BLaER1 (cell line): ENCODE measurements around the gene ATG4C.

Experiments
- H3K27ac ChIP-seq: shearing (Covaris generic); formaldehyde crosslinking; 2 replicates; pipeline ENCODE4 v1.8.1; 2022
- H3K27me3 ChIP-seq: shearing (Covaris generic); formaldehyde crosslinking; 2 replicates; pipeline ENCODE4 v1.8.1; 2022
- H3K36me3 ChIP-seq: shearing (Covaris generic); formaldehyde crosslinking; 2 replicates; pipeline ENCODE4 v1.8.1; 2022
- H3K4me1 ChIP-seq: shearing (Covaris generic); formaldehyde crosslinking; 2 replicates; pipeline ENCODE4 v1.8.1; 2022
- H3K4me2 ChIP-seq: shearing (Covaris generic); formaldehyde crosslinking; 2 replicates; pipeline ENCODE4 v1.8.1; 2022
- H3K4me3 ChIP-seq: shearing (Covaris generic); formaldehyde crosslinking; 2 replicates; pipeline ENCODE4 v1.8.1; 2022
- H3K9ac ChIP-seq: shearing (Covaris generic); formaldehyde crosslinking; 2 replicates; pipeline ENCODE4 v1.8.1; 2022
- H3K9me3 ChIP-seq: shearing (Covaris generic); formaldehyde crosslinking; 2 replicates; pipeline ENCODE4 v1.8.1; 2022
- H4K20me1 ChIP-seq: shearing (Covaris generic); formaldehyde crosslinking; 2 replicates; pipeline ENCODE4 v1.8.1; 2022
- Cebpa-rat ChIP-seq: shearing (Covaris generic); IDR thresholded peaks from 2 replicates; pipeline ENCODE4 v1.8.1; 2022

The ATG4C gene

DNA sequence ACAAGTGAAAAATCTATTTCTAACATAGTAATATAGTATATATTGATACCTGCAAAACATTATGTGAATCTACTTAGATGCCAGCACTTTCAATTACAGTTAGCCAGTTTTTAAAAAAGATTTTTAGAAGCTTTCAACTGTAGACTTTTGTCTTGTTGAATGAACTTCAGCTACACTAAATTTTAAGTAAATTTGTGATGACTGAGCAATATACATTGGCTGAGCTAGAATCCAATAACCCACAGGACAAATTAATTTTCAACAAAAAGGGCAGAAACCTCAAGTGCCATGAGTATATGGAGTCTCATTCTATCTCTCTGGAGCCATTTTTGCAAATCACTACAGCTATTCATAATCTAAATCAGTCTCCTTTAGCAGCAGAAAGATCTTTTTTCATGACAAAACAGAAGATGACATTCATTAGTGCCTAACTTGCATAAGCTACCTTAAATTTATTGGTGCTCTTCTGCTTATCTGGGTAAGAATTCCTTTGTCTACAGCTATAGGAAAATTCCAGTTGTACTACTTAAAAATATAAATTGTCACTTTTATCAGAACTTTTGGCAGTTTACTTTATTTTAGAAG, 100.3 kb downstream of the ATG4C start:
- Histone ChIP-seq H3K9me3 (peaks cover 7% of the 10 kb centered on the region; the same call in 1 of the 2 replicates), H3K9ac (no peak overlapping the region), H3K4me1 (no peaks in the 10 kb centered on the region), H3K4me3 (no peak overlapping the region), H3K27me3 (no peaks in the 10 kb centered on the region), H3K27ac (no peak overlapping the region), H4K20me1 (no peaks in the 10 kb centered on the region), H3K36me3 (no peaks in the 10 kb centered on the region), H3K4me2 (no peak overlapping the region)
- TF ChIP-seq Cebpa-rat = no peak

DNA sequence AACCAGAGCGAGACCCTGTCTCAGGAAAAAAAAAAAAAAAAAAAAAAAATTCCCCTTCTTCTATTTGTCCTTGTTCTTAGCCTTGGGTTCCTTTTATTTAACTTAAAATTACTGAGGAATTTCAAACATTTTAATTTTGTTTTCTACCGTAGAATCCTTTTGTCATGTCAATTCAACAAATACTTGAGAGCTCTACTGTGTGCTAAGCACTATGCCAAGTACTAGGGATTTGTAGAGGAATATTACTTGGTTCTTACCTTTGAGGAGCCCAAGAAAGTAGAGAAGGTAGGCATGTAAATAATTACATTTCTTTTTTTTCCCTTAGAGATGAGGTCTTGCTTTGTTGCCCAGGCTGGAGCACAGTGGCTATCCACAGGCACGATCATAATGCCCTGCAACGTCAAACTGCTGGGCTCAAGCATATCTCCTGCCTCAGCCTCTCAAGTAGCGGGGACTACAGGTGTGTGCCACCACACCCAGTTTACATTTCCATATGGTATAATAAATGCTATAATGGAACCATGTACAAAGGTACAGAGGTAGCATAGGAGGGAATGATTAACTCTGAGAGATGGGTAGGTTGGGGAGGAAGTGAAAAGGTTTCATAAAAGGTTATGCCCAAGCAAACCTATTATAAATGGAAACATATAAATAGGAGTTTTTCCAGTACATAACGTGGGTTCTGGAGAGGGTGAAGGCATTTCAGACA, 104.0 kb downstream of the ATG4C start:
- Histone ChIP-seq H3K36me3 (no peaks in the 10 kb centered on the region), H3K4me3 (no peak overlapping the region), H4K20me1 (no peaks in the 10 kb centered on the region), H3K4me1 (no peaks in the 10 kb centered on the region), H3K27ac (no peak overlapping the region), H3K9ac (no peak overlapping the region), H3K9me3 (no peaks in the 10 kb centered on the region), H3K27me3 (no peaks in the 10 kb centered on the region), H3K4me2 (no peak overlapping the region)
- TF ChIP-seq Cebpa-rat = no peak

- no peak overlapping the region for H3K9ac ChIP-seq
- H4K20me1 ChIP-seq = no peaks in the 10 kb centered on the region
- no peaks in the 10 kb centered on the region for H3K27me3 ChIP-seq
- TF ChIP-seq Cebpa-rat = no peak
- H3K4me1 ChIP-seq = no peaks in the 10 kb centered on the region
- H3K4me2 ChIP-seq = no peak overlapping the region
- no peak overlapping the region for H3K4me3 ChIP-seq
- no peaks in the 10 kb centered on the region for H3K36me3 ChIP-seq
- no peaks in the 10 kb centered on the region for H3K9me3 ChIP-seq
- no peak overlapping the region for H3K27ac ChIP-seq
Measured at GRCh38 chr1:62891956-62892562, 108.1 kb downstream of the ATG4C start.

DNA sequence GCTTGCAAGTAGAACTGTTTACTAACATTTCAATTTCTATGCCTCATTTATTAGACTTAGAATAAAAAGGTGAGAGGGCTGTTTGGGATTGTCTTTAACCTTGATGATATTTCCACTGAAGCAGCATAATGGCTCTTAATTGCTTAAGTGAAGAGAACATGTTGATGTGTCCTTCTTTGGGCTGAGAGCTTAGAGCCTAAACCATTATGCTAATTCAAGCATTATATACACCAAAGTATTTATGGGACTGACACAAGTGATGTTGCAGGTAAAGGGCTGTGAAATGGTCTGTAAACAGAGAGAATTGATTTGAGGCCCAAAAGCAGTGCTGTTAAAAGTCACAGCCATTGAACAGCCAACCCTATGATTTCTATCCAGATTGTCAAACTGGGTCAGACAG, 113.9 kb downstream of the ATG4C start:
- H3K9ac ChIP-seq = no peak overlapping the region
- no peaks in the 10 kb centered on the region for H3K36me3 ChIP-seq
- H3K4me1 ChIP-seq = no peaks in the 10 kb centered on the region
- H3K4me2 ChIP-seq = no peak overlapping the region
- H3K27me3 ChIP-seq = no peaks in the 10 kb centered on the region
- H4K20me1 ChIP-seq = no peaks in the 10 kb centered on the region
- no peak overlapping the region for H3K27ac ChIP-seq
- no peaks in the 10 kb centered on the region for H3K9me3 ChIP-seq
- no peak overlapping the region for H3K4me3 ChIP-seq
- no peak for TF ChIP-seq Cebpa-rat

DNA sequence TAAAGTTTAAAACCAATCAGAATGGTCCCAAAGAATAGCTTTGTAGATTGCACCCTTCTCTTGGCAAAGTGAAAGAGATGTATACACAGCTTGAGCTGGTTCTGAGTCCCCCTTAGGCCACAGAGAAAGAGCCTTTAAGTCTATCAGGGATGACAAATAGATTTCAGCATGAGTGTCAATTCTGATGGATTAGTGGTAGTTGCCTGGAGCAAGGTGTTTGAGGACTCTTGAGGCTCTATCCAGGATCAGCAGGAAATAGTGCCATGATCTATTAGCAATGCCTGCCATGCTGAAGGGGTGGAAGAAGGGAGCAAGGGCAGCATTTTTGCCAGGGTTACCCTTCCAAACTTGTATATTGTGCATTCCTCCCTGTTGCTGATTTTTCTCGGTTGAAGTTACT, 116.6 kb downstream of the ATG4C start:
- Histone ChIP-seq H3K27me3 (no peaks in the 10 kb centered on the region), H3K9me3 (no peaks in the 10 kb centered on the region), H3K4me1 (no peaks in the 10 kb centered on the region), H3K27ac (no peak overlapping the region), H3K4me3 (no peak overlapping the region), H3K36me3 (no peaks in the 10 kb centered on the region), H4K20me1 (no peaks in the 10 kb centered on the region), H3K4me2 (no peak overlapping the region), H3K9ac (no peak overlapping the region)
- TF ChIP-seq Cebpa-rat = no peak

GRCh38 chr1:62901650-62902049, 117.7 kb downstream of the ATG4C start:
- no peaks in the 10 kb centered on the region for H3K9me3 ChIP-seq
- no peaks in the 10 kb centered on the region for H3K36me3 ChIP-seq
- no peak for TF ChIP-seq Cebpa-rat
- H4K20me1 ChIP-seq = no peaks in the 10 kb centered on the region
- H3K4me1 ChIP-seq = no peaks in the 10 kb centered on the region
- H3K27me3 ChIP-seq = no peaks in the 10 kb centered on the region
- no peak overlapping the region for H3K27ac ChIP-seq
- no peak overlapping the region for H3K9ac ChIP-seq
- H3K4me2 ChIP-seq = no peak overlapping the region
- no peak overlapping the region for H3K4me3 ChIP-seq

DNA sequence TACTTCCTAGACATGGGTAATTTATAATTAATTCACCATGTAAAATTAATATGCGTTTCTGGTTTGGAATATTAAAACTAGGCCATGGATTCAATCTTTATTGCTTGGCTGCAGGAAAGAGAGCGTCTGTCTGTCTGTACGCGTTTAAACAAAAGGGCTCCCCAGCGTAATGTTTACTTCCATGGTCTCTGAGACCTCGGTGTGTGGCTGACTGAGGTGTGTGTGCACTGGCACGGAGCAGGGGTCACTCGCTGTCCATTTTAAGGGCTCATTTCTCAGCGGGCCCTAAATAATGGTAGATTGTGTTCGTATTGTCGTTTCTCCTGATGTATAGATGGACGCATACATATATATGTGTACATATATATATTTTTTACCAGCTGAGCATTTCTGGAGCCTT, 119.6 kb downstream of the ATG4C start:
- Histone ChIP-seq H3K4me2 (no peak overlapping the region), H4K20me1 (no peaks in the 10 kb centered on the region), H3K36me3 (no peaks in the 10 kb centered on the region), H3K9ac (no peak overlapping the region), H3K27ac (no peak overlapping the region), H3K4me3 (no peak overlapping the region), H3K4me1 (no peaks in the 10 kb centered on the region), H3K27me3 (no peaks in the 10 kb centered on the region), H3K9me3 (no peaks in the 10 kb centered on the region)
- TF ChIP-seq Cebpa-rat = no peak

DNA sequence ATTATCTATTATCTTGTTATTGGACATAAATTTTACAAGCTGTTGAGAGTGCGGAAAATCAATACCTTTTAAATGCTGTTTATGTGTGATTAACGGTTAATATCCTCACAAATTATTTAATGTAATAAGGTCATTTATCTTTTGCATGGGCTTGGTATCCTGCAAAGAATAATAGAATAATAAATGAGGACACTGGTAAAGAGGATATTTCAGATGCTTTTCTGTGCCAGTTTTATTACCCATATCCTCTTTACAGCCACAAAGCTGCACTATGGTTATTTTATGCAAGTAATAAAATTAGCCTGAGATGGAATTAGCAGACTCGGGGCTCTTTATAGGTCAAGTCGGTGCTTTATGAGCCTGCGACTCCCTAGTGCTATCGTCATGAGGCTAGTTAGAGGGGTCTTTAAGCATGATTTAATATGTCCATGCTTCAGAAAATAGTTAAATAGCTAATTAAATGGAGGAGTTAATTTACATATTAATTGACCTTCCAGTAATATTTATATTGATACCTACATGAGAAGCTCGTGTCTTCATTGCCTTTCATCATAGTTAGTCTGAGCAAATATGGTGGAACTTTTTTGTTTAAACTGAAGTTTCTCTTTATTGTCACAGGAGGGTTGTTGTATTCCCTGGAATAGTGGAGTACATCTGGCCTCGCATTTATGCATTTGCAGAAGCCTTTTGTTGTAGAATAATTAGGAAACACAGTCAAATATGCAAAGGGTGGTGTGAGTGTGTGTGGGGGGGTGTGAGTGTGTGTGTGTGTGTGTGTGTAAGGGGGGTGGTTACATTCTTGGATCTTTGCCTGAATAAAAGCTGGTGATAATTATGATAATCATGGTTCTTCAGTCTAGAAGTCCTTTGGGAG, 120.3 kb downstream of the ATG4C start:
- H3K27me3 ChIP-seq = no peaks in the 10 kb centered on the region
- H3K4me3 ChIP-seq = no peak overlapping the region
- no peak for TF ChIP-seq Cebpa-rat
- H3K36me3 ChIP-seq = no peaks in the 10 kb centered on the region
- no peak overlapping the region for H3K27ac ChIP-seq
- no peaks in the 10 kb centered on the region for H3K9me3 ChIP-seq
- no peak overlapping the region for H3K4me2 ChIP-seq
- no peaks in the 10 kb centered on the region for H3K4me1 ChIP-seq
- H4K20me1 ChIP-seq = no peaks in the 10 kb centered on the region
- no peak overlapping the region for H3K9ac ChIP-seq

DNA sequence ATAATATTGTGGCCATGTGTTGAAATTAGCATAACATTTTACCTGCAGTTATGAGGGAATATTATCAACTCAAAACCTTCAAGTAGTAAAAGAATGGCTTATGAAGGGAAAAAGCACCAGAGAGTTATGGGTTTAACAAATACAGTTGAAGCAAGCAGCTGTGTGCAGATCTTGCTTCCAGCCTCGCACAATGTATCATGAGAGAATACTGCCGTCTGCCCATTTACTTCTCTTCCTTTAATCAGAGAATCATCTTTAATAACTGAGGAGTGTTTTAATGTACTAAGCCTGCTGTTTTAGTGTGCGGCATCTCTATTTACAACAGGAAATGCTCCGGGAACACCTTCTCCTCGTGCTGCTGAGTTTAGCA, 120.9 kb downstream of the ATG4C start:
- no peak for TF ChIP-seq Cebpa-rat
- no peak overlapping the region for H3K4me2 ChIP-seq

DNA sequence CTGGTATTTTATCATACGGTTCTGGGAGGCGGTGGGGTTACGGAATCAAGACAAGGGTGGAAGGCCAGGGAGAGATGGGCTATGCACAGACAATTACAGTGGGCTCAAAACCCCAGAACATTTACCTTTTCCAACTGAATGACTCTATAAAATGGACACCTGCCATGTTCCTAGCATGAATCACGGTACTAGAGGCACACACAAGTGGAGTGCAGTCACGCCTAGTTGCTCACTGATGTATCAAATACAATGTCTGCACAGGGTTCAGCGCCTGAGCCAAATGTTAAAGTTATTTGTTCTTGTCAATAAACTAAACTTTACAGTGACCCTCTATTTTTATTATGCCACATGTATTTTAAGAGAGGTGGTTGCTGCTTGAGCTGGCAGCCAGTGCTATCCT, 121.4 kb downstream of the ATG4C start:
- no peaks in the 10 kb centered on the region for H3K36me3 ChIP-seq
- no peak overlapping the region for H3K9ac ChIP-seq
- H3K4me1 ChIP-seq = no peaks in the 10 kb centered on the region
- no peak overlapping the region for H3K4me2 ChIP-seq
- no peaks in the 10 kb centered on the region for H4K20me1 ChIP-seq
- no peak overlapping the region for H3K27ac ChIP-seq
- no peak overlapping the region for H3K4me3 ChIP-seq
- H3K9me3 ChIP-seq = no peaks in the 10 kb centered on the region
- no peaks in the 10 kb centered on the region for H3K27me3 ChIP-seq
- TF ChIP-seq Cebpa-rat = no peak

More for the DNA sequence above, 120.9 kb downstream of the ATG4C start:
- Histone ChIP-seq H3K4me1 (no peaks in the 10 kb centered on the region), H3K36me3 (no peaks in the 10 kb centered on the region), H3K27ac (no peak overlapping the region), H3K4me3 (no peak overlapping the region), H3K9ac (no peak overlapping the region), H4K20me1 (no peaks in the 10 kb centered on the region), H3K9me3 (no peaks in the 10 kb centered on the region), H3K27me3 (no peaks in the 10 kb centered on the region)
